HG03469 (cell line): ENCODE results near the gene PAGE2B.
"Not testable (repeated sequence)": the region's sequence is repeated elsewhere in the genome, so short reads cannot be mapped to it uniquely, and the experiment has no call there.

Source experiments
- ATAC-seq: cut with Tn5 transposase; IDR thresholded peaks from one replicate; pipeline ENCODE4 v1.9.1; 2021; ENCODE audit warnings: mild to moderate bottlenecking, moderate library complexity, moderate number of reproducible peaks; ENCODE audit not compliant: unreplicated experiment

Gene PAGE2B

DNA sequence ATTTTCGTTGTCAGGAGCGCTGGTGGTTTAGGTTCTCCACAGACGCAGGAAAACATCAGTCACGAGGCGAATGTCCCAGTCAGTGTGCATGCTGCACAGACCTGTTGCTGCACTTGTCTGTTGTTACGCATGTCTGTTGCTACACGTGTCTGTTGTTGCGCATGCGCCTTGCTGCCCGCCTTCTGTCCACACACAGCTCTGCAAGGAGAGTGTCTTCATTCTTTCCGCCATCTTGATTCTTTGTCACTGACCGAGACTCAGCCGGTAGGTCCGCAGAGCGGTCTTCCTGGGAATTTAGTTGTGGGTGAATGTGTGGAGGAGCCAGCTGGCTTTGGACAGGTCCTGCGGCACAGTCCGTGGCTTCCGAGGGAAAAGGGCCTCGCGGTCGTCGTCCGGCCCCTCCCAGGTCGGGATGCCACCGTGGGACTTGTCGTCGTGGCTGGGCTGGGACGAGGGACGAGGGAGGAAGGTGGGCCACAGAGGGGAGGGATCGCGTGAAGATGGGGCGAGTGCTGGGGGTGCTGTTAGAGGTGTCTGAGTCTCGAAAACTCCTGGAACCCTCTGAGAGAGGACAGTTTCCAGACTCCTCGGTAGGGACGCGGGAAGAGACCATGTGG, at the start of gene PAGE2B:
Gene PAGE2B, plus strand, starts transcription at position 180 of the 617 bp plus-strand sequence. CDS start 1,012 bp downstream, outside the sequence.
- no peak for ATAC-seq

DNA sequence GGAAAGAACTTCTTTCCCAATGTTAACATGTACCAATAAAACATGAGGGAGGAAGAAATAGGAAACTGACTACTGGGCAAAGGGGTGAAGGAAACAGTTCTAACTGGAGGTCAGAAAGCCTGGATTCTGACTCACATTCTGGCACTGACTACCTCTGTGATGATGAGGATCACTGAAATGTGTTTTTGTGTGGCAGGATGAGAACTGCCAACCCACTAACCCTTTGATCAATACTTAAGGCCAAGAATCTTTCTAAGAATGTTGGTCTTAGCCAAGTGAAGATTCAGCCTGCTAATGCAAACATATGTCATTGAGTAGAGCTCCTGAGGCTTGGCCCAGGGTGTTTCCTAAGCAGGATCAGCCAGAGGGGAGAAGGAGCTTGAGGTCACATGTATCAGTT, 48.7 kb upstream of the PAGE2B start:
- ATAC-seq = no peak

DNA sequence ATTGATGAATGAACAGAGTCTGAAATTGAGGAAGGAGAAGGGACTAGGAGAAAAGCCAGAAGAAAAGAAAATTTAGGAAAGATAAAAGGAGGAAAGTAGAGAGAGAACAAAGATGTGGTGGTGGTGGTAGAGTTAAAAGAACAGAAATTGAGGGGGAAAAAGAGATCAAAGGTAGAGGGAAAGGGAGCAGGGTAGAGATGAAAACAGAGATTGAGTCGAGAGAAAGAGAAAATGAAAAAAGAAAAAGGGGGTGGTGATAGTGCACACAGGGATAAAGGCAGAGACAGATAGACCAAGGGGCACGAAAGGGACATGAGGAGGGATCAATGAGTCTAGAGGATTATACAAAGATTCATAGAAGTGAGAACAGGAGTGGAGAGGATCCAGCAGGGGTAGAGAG, 48.0 kb upstream of the PAGE2B start:
- ATAC-seq = no peak

DNA sequence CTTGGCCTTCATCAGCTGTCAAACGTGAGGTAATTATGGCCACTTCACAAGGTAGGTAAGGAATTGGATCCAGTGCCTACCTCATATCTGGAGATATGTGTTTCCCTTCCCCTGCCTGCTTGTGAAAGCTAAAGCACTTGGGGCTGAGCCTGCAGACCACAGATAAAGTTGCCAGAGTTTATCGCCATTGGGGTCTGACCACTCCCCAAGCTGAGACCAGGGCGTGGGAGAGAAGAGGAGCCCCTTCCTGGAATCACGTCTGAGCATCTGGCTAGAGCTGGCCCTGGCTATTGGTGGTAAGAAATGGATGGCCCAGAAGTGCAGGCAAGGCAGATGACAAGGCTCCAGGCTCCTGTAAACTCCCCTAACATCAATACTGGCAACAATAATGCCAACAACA, 46.8 kb upstream of the PAGE2B start:
- no peak for ATAC-seq

- no peak for ATAC-seq
Measured at GRCh38 chrX:55028611-55029010, 46.2 kb upstream of the PAGE2B start.

GRCh38 chrX:55029291-55029690, 45.5 kb upstream of the PAGE2B start:
- ATAC-seq = no peak

DNA sequence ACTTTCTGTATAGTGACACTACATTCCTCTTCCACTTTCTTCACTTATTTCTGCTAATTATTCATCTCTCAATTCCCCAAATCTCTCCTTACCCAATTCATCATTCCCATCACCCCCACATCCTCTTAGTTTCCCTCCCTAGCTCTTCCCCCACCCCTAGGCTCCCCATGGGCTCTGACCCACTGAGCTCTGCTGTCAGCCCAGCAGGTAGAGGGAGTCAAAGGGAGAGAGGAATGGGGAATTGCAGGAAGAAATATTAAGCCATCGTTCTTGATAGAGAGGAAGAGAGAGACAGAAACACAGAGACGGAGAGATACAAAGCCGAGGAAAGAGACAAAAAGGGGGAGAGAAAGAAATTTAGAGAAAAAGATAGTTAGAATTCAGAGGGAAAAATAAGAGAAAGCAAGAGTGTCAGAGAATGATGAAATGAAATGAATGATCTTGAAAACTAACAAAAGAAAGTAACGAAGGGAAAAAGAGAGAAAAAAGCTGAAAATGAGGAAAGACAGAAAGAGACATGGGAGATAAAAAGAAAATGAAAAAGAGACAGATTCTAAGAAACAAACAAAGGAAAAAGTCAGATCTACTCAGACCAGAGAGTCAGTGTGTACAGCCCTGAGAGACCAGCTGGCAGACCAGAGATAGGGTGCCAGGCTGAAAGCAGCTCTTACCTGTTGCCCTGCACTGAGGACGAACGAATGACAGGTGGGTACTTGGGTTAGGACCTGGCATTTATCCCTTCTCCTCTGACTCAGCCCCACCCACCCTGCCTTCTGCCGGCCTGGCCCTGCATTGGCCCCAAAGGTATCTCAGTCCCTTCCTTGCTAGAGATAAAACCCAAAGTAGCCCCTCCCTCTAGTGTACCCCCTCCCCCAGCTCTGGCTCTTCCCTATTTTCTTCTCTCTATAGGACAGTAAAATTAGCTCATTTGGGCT, 44.3 kb upstream of the PAGE2B start, which contains the start of gene ALAS2:
Gene ALAS2, minus strand, starts transcription at position 707 of the 935 bp plus-strand sequence. CDS start 4,977 bp downstream, outside the sequence.
- ATAC-seq = no peak

DNA sequence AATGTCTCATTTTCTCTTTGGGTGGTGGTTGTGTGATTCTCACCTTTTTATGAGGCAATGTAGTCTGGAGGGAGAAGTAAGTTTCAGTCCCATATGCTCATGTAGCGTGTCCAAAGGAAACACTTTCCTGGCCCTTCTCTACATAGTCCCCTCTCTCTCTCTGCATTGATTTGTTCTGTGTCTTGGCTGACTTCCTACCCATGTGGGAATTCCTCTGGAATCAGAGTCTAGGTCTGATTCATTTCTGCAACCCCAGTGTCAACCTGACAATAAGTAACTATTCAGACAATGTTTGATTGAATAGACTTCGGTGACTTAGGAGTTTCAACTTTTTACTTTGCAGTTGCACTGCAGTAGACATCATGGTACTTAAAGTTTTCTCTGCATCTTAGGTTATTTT, 41.4 kb upstream of the PAGE2B start:
- no peak for ATAC-seq

- no peak for ATAC-seq
Measured at GRCh38 chrX:55039471-55039870, 35.4 kb upstream of the PAGE2B start.

- ATAC-seq = no peak
Measured at GRCh38 chrX:55041514-55041913, 33.3 kb upstream of the PAGE2B start.

- not testable (repeated sequence) for ATAC-seq
Measured at GRCh38 chrX:55050599-55050998, 24.2 kb upstream of the PAGE2B start.

DNA sequence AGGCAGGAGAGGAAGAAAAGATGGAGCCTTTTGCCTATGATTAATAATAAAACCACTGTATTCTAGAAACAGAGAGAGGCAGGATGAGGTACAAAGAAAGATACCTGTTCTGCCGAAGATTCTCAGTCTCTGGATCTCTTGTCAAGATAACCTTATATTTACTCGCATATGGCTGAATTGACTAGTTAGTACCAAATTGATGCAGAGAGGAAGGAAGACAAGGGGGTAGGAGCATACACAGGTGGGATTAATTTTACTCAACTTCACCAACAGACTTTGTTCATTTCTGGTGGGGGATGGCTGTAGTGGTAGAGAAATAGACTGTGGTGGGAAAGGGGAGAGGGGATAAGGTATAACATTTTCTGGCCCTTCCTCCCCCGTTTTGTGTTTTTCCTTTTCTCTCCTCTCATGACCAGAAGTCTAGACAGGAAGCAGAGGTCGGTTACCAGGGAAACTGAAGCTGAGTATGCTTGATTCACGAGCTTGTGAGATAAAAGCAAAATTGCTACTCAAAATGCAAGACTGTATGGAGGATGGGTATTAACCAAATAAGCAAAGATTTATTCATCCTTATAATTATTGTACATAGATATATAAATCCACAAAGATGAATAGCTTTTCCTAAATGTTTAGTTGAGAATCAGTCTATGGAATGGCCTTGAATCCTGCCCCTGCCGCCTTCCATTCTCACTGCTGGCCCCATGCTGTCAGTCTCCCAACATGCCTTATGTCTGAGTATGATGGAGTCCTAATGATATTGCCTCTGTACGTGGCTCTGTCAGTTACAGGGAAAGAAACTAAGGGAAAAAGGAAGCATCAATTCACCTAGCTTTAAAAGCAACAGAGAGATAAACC, 17.8 kb upstream of the PAGE2B start:
- no peak for ATAC-seq

DNA sequence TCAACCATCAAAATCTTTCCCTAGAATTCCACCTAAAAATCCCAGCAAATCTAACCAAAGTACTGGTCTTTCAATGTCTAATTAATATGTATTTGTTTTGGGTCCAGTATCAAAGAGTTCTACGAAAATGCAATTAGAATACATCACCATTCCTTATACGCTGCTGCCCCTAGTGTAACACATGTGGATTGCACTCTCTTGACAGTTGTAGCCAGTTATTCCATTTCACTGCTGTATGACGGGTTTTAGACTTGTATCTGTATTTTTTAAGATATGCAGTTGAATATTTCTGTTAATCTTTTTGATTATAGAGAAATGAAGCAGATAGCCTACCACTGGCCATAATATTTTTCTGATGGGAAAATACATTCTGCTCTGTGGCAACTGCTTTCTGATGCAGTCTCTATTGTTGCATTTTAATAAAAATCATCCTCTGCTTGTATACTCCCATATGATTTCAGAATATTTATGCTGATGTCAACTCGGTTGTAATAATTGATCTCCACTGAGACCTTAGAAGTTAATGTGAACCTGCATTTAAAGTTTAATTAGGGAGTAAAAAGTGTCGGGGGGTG, 17.1 kb upstream of the PAGE2B start:
- no peak for ATAC-seq

DNA sequence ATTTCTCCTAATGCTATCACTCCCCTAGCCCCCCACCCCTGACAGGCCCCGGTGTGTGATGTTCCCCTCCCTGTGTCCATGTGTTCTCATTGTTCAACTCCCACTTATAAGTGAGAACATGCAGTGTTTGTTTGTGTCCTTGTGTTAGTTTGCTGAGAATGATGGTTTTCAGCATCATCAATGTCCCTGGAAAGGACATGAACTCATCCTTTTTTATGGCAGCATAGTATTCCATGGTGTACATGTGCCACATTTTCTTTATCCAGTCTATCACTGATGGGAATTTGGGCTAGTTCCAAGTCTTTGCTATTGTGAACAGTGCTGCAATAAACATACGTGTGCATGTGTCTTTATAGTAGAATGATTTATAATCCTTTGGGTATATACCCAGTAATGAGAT, 7.7 kb upstream of the PAGE2B start:
- ATAC-seq = not testable (repeated sequence)

- no peak for ATAC-seq
Measured at GRCh38 chrX:55072286-55072685, 2.5 kb upstream of the PAGE2B start.

DNA sequence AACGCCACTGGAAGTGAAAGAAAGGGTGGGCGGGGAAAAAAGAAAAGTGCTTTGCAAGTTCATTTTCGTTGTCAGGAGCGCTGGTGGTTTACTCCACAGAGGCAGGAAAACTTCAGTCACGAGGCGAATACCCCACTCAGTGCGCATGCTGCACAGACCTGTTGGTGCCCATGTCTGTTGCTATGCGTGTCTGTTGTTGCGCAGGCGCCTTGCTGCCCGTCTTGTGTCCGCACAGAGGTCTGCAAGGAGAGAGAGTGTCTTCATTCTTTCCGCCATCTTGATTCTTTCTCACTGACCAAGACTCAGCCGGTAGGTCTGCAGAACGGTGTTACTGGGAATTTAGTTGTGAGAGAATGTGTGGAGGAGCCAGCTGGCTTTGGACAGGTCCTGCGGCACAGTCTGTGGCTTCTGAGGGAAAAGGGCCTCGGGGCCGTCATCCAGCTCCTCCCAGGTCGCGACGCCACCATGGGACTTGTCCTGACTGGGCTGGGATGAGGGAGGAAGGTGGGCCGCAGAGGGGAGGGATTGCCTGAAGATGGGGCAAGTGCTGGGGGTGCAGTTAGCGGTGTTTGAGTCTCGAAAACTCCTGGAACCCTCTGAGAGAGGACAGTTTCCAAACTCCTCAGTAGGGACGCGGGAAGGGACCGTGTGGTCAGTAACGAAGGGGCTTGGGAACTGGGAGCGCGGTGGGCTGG, 14.1 kb downstream of the PAGE2B start, which contains the start of gene PAGE2:
Gene PAGE2, plus strand, starts transcription at position 224 of the 695 bp plus-strand sequence. CDS start 1,003 bp downstream, outside the sequence.
- no peak for ATAC-seq

GRCh38 chrX:55098691-55099090, 23.9 kb downstream of the PAGE2B start:
- no peak for ATAC-seq

DNA sequence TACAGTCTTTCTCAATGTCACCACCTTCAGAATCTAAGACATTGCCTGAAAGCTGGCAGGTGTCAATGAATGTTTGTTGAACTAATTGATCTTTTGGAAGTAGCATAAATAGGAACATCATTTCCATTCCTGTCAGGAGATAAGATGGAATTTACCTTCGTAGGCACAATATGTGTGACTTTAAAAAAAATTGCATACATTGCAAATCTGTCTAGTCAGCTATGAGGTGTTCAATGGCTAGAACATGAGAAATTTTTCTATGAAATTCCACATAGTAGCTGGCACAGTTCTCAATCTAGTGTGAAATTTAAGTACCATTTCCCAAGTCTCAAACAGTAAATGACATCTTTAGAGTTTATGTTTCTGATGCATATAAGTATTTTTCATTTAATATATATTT, 24.3 kb downstream of the PAGE2B start:
- no peak for ATAC-seq

GRCh38 chrX:55102754-55103153, 27.9 kb downstream of the PAGE2B start:
- no peak for ATAC-seq

DNA sequence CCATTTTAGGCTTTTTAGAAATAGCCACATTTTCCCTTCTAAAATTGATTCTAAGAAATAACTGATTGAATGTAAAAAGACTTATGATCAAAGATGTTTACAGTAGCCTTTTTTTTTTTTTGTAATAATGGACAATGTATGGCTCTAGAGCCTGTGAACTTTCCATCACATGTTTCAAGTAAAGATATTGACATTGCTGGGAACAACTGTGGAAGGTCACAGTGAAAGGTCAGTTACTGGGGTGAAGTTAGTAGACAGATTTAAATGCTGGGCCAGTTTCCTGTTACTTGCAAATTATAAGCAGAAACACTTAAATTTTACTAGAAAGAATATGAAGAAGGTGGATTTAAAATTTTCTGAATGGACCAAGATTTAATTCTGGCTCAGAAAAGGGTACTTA, 32.4 kb downstream of the PAGE2B start:
- ATAC-seq = no peak
